ENCODE results near the gene HSPB9.

Gene HSPB9

DNA sequence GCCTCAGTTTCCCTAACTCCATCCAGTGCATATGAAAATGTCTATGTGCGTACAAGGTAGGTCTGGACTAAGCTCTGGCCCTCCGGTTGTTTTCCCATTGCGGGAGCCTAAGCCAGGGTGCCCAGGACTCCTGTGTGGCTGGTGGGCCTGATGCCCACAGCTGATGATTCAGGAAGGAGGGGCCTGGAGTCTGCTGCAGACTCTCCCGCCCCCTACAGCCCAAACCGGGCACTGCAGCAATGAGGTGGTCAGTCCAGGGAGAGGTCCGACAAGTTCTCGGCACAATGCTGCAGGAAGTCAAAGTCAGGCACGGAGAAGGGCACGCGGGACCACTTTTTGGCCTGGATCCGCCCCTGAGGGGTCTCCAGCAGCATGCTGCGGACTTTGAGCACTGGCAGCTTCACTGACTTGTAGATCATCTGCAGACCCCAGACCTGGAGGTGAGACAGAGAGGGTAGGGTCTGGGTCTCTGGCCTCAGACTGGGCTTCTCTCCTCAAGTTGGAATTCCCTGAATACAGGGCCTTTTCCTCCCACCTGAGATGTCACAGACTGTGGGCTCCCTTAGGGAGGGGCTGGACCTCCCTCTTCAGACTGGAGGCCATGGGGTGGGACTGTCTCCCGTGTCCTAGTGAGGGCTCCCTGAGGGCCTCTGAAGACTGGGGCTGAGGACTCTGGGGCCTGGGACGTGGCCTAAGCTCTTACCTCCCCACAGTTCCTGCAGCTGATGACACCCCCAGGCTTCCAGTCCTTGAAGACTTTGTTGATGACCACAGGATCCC is 20.9 kb upstream of the HSPB9 start:
- peak; percentile 32 to 57 for DNase-seq

- no peak for DNase-seq
Observed at GRCh38 chr17:42103221-42103954, 19.2 kb upstream of the HSPB9 start.

DNA sequence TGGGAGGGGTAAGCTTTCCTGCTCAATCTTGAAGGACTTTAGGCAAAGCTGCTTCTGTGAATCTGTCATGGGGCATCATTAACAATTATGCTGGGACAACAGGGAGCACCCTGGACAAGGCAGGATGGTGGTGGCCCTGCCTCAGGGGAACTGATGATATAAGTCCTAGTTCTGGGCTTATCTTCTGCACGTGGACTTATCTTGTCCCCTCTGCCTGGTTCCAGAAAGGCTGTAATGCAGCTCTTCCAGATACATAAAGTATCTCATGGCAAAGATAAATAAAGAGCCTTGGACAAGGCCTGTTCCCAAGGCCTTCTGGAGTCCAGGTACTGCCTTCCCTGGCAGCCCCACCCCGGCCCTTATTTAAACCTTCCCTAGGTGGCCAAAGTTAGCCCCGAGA is 18.3 kb upstream of the HSPB9 start:
- no peak for DNase-seq

DNA sequence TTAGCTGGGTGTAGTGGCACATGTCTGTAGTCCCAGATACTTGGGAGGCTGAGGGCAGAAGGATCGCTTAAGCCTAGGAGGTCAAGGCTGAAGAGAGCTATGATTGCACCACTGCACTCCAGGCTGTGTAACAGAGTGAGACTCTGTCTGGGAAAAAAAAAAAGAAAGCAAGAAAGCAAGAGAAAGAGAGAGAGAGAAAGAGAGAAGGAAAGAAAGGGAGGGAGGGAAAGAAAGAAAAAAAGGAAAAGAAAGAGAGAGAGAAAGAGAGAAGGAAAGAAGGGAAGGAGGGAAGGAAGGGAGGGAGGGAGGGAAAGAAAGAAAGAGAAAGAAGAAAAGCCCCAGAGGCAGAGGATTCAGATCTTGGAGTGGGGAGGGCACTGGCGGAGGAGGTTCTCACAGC is 16.6 kb upstream of the HSPB9 start:
- DNase-seq, result no peak

DNA sequence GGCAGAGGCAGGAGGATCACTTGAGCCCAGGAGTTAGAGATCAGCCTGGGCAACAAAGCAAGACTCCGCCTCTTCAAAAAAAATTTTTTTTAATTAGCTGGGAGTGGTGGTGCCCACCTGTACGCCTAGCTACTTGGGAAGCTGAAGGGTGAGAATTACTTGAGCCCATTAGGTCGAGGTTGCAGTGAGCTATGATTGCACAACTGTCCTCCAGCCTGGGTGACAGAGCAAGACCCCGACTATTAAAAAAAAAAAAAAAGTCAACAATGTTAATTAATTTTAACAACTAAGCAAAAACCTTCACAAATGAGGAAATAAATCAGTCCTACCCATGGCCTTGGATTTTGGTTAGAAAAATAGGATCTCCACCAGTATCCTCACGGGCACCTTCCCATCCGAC is 15.5 kb upstream of the HSPB9 start:
- no peak for DNase-seq

- peak; percentile 94 to 98 for DNase-seq
Observed at GRCh38 chr17:42107597-42108576, 14.7 kb upstream of the HSPB9 start.

- DNase-seq, result no peak
Observed at GRCh38 chr17:42109086-42109485, 13.5 kb upstream of the HSPB9 start.

GRCh38 chr17:42110301-42111264 is 12.0 kb upstream of the HSPB9 start:
- DNase-seq, result no peak

- DNase-seq, result no peak
Observed at GRCh38 chr17:42111265-42111636, 11.4 kb upstream of the HSPB9 start.

DNA sequence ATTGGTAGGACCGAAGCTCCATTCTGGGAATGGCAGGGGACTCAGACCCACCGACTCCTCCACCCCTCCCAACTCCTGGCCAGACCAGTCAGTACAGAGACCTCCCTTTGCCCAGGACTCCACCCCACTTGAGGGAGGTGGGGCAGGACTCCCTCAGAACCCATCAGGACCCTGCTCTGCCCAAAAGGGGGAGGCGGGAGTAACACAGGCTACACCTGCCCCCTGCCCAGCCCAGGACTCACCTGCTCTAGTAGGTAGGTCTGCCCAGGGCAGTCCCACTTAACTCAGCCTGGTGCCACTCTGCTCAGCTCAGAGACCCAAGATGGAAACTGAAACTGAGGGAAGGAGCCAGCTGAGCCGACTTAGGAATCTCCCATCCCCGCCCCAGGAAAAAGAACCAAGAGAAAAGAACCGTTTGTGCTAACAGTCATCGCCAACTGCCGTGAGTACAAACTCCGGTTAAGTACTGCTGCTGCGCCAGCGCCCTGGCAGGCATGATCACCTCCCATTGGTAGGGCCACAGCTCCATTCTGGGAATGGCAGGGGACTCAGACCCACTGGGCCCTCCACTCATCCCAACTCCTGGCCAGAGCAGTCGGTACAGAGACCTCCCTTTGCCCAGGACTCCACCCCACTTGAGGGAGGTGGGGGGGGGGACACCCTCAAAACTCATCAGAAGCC is 10.6 kb upstream of the HSPB9 start:
- no peak for DNase-seq

DNA sequence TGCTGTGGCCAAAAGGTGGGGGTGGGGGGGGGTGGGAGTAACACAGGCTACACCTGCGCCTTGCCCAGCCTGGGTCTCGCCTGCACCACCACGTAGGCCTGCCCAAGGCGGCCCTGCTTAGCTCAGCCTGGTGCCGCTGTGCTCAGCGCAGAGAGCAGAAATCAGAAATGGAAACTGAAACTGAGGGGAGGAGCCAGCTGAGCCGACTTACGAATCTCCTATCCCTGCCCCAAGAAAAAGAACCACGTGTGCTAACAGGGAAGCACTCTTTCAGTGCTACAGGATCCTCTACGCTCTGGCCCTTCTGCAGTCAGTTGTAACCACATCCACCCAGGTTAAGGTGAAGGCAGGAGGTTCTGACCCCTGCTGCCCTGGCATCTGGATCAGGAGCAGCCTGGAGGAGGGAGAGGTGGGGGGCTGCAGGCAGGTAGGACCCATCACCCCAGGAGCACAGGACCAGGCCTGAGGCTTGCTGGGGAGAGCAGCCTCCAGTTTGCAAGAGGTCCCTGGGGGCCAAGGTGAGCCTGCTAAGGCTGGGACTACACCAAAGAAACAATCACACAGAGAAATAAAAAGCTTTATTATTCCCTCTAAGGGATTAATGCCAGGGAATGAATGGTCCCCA is 9.9 kb upstream of the HSPB9 start, which contains the start of gene DHX58:
Gene DHX58 (minus strand): TSS at position 163 of the 625 bp plus-strand sequence. CDS start 822 bp downstream, outside the sequence.
- DNase-seq, result no peak

GRCh38 chr17:42113293-42114069 is 9.1 kb upstream of the HSPB9 start:
- DNase-seq, result no peak

GRCh38 chr17:42114118-42114517 is 8.5 kb upstream of the HSPB9 start:
- DNase-seq, result no peak

- DNase-seq, result peak; percentile 75 to 79
Observed at GRCh38 chr17:42116705-42117396, 5.8 kb upstream of the HSPB9 start.

DNA sequence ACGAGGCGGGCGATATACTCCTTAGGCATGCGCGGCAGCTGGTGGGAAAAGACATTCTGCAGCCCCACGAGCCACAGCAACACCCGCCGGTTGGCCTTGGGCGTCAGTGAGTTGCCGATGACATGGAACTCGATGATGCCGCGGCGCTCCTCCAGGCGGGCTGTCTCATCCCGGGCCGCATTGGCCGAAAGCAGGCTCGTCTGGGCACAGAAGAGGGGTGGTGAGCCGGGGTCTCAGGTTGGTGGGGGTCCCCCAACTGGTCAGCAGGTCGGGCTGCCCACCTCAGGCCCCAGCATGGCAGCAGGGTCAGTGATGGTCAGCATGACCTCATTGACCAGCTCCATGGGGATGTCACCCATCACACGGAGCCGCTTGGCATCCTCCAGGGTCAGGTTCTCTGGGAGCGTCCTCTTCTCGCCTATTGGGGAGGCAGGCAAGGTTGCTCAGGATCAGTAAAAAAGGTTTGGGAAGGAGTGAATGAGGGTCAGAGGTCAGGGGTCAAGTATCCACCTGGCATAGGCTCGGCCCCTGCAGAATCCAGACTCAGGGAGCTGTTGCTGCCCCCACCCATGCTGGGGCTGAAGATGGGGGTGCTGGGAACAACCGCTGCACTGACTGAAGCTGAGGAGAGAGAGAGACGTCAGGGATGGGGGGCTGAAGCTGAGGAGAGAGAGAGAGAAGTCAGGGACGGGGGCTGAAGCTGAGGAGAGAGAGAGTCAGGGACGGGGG is 5.0 kb upstream of the HSPB9 start:
- DNase-seq, result no peak

GRCh38 chr17:42118126-42118510 is 4.5 kb upstream of the HSPB9 start:
- no peak for DNase-seq

DNA sequence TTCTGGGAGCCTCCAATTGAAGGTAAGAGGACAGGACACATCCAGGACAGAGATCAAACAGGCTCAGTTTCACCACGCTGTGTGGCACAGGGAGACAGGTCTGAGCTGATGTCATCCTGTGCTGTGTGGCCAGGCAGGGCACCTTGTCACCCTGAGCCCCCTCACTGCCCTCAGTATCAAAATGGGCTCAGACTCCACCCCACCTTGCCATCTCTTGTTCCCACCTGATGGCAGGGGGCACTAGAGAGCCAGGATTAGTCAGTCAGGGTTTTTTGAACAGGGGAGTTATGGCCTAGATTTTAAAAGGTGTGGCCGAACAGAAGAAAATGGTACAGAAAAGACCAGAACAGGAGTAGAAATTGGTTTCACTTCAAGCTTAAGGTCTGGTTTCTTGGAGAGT is 4.1 kb upstream of the HSPB9 start:
- peak; percentile 42 to 48 for DNase-seq

- no peak for DNase-seq
Observed at GRCh38 chr17:42119301-42119700, 3.3 kb upstream of the HSPB9 start.

Measured in NCI-H2081 (cell line).